ENCODE data around the gene ZFP92.

DNA sequence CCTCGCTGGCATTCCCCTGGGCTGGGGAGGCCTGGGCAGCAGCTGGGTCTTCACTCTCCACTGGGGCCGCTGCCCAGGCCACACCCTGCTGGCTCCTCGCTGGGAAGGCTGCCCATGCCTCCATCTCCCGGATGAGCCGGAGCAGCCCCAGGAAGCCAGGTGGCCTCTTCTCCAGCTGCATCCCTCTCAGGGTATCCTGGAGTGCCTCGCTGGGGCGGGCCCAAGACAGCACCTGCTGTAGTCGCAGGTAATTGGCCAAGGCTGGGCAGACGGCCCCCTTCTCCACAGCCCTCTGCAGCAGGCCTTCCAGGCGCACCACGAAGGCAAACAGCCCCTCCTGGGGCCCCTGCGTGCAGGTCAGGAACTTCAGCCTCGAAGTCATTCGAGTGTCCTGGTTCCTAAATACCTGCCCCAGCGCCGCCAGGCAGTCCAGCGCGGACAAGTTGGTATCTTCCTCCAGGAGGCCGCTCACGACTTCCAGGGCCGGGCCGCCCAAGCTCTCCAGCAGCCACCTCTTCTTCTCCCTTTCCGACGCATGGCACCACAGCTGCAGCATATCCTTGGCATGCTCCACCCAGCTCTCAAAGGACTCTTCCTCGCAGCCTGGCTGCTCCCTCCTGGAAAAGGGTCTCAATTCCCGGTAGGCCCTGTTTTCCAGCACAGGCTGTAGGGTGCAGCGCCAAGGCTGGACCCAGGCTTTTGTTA, 13.9 kb upstream of the ZFP92 start:
- TF ChIP-seq EZH2phosphoT487 (IDR thresholded peaks at IDR 0.05) = no peak
- TF ChIP-seq, protein P1, sequence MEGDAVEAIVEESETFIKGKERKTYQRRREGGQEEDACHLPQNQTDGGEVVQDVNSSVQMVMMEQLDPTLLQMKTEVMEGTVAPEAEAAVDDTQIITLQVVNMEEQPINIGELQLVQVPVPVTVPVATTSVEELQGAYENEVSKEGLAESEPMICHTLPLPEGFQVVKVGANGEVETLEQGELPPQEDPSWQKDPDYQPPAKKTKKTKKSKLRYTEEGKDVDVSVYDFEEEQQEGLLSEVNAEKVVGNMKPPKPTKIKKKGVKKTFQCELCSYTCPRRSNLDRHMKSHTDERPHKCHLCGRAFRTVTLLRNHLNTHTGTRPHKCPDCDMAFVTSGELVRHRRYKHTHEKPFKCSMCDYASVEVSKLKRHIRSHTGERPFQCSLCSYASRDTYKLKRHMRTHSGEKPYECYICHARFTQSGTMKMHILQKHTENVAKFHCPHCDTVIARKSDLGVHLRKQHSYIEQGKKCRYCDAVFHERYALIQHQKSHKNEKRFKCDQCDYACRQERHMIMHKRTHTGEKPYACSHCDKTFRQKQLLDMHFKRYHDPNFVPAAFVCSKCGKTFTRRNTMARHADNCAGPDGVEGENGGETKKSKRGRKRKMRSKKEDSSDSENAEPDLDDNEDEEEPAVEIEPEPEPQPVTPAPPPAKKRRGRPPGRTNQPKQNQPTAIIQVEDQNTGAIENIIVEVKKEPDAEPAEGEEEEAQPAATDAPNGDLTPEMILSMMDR (IDR thresholded peaks at IDR 0.05) = no peak
- no peak for TF ChIP-seq EZH2 (IDR thresholded peaks at IDR 0.05)

Measured in neural progenitor cell (in vitro differentiated cells).